GM10266 (cell line): ENCODE measurements around the gene UCK2.

Source experiments
- DNase-seq: peaks from one replicate; pipeline ENCODE4 v3.0.0; 2012; ENCODE audit errors: extremely low spot score
- TF ChIP-seq, protein P1 (sequence below): IDR thresholded peaks from 2 replicates; pipeline ENCODE4 v1.5.1; 2012; ENCODE audit warnings: mild to moderate bottlenecking, low read depth; ENCODE audit not compliant: control insufficient read depth, insufficient read depth; ENCODE audit errors: missing control alignments

Gene UCK2

DNA sequence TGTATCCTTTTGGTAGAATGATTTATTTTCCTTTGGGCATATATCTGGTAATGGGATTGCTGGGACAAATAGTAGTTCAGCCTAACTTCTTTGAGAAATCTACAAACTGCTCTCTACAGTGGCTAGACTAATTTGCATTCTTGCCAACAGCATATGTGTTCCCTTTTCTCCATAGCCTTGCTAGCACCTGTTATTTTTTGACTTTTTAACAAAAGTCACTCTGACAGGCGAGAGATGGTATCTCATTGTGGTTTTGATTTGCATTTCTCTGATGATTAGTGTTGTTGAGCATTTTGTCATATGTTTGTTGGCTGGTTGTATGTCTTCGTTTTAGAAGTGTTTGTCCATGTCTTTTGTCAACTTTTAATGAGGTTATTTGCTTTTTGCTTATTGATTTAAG is 99.8 kb downstream of the UCK2 start:
- no peak for DNase-seq
- TF ChIP-seq, protein P1, sequence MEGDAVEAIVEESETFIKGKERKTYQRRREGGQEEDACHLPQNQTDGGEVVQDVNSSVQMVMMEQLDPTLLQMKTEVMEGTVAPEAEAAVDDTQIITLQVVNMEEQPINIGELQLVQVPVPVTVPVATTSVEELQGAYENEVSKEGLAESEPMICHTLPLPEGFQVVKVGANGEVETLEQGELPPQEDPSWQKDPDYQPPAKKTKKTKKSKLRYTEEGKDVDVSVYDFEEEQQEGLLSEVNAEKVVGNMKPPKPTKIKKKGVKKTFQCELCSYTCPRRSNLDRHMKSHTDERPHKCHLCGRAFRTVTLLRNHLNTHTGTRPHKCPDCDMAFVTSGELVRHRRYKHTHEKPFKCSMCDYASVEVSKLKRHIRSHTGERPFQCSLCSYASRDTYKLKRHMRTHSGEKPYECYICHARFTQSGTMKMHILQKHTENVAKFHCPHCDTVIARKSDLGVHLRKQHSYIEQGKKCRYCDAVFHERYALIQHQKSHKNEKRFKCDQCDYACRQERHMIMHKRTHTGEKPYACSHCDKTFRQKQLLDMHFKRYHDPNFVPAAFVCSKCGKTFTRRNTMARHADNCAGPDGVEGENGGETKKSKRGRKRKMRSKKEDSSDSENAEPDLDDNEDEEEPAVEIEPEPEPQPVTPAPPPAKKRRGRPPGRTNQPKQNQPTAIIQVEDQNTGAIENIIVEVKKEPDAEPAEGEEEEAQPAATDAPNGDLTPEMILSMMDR: no peak

DNA sequence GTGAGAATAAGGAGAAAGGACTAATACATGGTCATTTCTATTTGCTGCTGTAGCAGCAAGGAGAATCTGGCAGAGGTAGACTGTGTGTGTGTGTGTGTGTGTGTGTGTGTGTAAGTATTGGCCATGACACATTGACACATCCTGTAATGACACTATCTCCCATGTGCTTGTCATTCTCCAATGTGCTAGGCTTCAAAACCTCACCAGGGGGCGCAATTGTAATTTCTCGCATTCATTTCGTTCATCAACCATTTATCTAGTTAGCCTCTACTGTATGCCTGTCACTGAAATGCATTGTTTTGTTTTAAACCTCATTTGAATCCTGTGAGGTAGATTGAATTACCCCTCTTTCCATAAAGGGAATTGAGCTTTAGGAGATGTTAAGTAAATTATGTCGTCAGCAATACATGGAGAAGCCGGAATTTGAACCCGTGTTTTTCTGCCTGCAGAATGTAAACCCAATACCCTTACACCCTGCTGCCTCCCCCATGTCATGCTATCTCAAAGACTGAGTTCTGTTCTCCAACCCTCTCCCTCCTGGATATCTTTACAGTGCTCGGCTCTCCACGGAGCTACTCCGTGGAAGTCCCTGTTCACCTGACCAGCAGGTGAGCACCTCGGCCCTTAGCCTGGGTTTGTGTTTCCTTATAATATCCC is 100.8 kb downstream of the UCK2 start:
- TF ChIP-seq, protein P1: peak; percentile 80
- peak; percentile 72 for DNase-seq

DNA sequence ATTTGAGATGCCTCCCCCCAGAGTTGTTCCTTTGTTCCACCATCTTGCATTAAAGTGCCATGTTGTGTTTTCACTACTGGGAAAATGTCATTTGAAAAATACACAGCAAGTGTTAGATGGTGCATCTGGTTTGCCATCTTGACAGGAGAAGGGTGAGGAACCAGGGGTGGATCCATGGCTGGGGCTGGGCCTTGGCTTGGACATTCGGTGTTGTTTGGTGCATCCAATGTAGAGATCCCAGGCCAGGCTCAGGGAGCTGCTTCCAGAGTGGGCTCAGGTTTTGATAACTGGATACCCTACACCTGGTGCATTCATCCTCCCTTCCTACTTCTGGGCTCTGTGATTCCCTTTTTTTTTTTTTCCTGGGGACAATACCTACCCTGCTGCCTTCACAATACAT is 103.5 kb downstream of the UCK2 start:
- no peak for DNase-seq
- TF ChIP-seq, protein P1: no peak

DNA sequence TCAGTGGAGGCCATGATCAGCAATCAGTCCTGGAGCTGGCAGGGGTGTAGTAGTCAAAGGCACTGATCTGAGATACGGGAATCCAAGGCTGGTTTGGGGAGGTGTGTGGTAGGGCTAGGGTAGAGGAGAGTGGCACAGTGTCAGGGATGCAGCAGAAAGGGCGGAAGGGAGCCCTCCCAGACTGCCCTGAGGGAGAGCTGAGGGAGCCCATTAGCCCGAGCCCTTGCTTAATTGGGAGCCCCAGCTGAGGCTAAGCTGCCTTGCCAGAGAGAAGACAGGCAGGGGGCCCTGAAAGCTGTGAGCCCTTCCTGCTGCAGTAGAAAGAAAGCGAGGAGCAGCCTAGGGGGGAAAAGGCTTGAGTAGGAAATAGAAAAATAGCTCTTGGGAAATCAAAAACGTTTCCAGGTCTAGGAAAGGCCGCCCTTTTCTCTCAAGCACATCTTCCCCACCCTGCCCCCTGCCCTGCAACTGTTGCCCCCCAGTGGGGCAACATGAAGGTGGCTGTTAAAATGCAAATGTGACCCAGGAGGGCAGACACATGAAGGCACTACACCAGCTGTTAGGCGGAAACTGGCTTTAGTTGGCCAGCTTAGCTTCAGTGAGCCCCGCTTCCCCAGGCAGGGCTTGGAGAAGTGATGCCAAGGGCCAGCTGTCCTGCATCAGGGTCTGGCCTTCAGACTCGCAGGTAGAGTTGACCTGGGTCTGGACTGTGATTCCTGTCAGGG is 106.2 kb downstream of the UCK2 start:
- TF ChIP-seq, protein P1: no peak
- no peak for DNase-seq

DNA sequence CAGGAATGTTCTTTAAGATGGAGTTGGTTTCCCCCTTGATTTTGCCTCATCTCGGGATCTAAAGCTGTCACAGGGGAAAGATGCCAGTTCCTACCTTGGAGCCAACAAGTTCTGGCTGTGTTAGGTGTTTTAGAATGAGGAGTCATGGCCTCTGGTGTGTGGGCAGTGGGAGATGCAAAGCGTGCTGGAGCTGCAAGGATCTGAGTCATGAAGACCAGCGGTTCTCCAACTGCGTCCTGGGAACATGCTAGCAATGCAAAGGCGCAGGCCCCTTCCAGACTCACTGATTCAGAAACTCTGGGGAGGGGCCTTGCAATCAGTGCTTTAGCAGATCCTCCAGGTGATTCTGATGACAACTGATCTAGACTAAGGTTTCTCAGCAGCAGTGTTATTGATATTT is 109.1 kb downstream of the UCK2 start:
- TF ChIP-seq, protein P1: no peak
- no peak for DNase-seq

DNA sequence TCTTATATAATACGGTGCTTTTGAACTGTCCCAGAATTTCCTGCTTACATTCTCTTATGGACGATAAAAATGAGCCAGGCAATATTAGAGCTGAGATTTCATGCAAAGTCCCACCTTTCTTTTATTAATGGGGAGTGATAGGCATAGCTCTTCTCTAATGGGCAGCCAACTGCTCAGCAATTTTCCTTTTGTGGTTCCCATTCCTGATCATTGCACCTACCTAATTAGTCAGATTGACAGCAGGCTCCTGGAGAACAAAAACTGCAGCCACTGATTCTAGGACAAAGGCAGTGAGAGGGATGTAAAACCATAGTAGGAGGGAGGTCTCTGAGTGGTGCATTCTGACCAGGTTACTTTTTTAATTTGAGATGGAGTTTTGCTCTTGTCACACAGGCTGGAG is 110.4 kb downstream of the UCK2 start:
- TF ChIP-seq, protein P1: no peak

DNA sequence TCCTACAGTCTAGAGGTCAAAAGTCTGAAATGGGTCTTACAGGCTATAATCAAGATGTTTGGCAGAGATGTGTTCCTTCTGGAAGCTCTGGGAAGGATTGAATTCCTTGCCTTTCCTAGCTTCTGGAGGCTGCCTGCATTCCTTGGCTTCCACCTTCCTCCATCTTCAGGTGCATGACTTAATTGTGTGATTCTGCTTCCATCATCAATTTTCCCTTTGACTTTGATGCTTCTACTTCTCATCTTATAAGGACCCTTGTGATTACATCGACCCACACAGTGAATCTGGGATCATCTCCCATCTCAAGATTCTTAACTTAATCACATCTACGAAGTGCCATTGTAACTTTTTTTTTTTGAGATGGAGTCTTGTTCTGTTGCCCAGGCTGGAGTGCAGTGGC is 111.4 kb downstream of the UCK2 start:
- TF ChIP-seq, protein P1: no peak
- no peak for DNase-seq

More for the DNA sequence above, 110.4 kb downstream of the UCK2 start:
- no peak for DNase-seq
